ENCODE results near the gene GZMM.

- no peak for TF ChIP-seq EZH2 (IDR thresholded peaks at IDR 0.05; ENCODE audit: low read length, unreplicated experiment)
- TF ChIP-seq CTCF (conservative IDR thresholded peaks at IDR 0.05; ENCODE audit: low read depth, low read length) = no peak
Observed at GRCh38 chr19:588741-589692, 45.2 kb downstream of the GZMM start.

Data from PC-3 (cell line).